DOHH2 (cell line): ENCODE measurements around the gene SSH2.
A peak's percentile ranks its signal among the peaks of the same experiment; 100 is the strongest.

Source experiments
- H3F3A ChIP-seq: fragments of 200-600 bp; sonication (generic), shearing (Covaris generic); 2 replicates; pipeline ENCODE4 v1.6.0; 2016; ENCODE audit warnings: antibody characterized with exemption, mild to moderate bottlenecking; ENCODE audit not compliant: control insufficient read depth, insufficient read depth
- H3K27ac ChIP-seq: fragments of 200-600 bp; sonication (generic); 2 replicates; pipeline ENCODE4 v1.5.1; 2014; ENCODE audit warnings: low read depth, mild to moderate bottlenecking, low read length, moderate library complexity
- H3K27me3 ChIP-seq: fragments of 200-600 bp; sonication (generic); 2 replicates; pipeline ENCODE4 v1.6.1; 2014; ENCODE audit warnings: mild to moderate bottlenecking, low read length, mixed read lengths; ENCODE audit not compliant: control insufficient read depth
- H3K36me3 ChIP-seq: fragments of 200-600 bp; sonication (generic); 2 replicates; pipeline ENCODE4 v1.6.1; 2014; ENCODE audit warnings: mild to moderate bottlenecking, low read length, moderate library complexity, mixed read lengths; ENCODE audit not compliant: control insufficient read depth
- H3K4me1 ChIP-seq: fragments of 200-600 bp; sonication (generic); 2 replicates; pipeline ENCODE4 v1.6.1; 2014; ENCODE audit warnings: mild to moderate bottlenecking, low read length, mixed read lengths; ENCODE audit not compliant: control insufficient read depth
- H3K4me2 ChIP-seq: fragments of 200-600 bp; sonication (generic); 2 replicates; pipeline ENCODE4 v1.6.0; 2014; ENCODE audit warnings: mild to moderate bottlenecking, low read length, moderate library complexity
- H3K4me3 ChIP-seq: fragments of 200-600 bp; sonication (generic); 2 replicates; pipeline ENCODE4 v1.5.1; 2014; ENCODE audit warnings: mild to moderate bottlenecking, low read length, mixed read lengths
- H3K79me2 ChIP-seq: fragments of 200-600 bp; sonication (generic); 2 replicates; pipeline ENCODE4 v1.6.1; 2014; ENCODE audit warnings: mild to moderate bottlenecking, low read length, mixed read lengths; ENCODE audit not compliant: control insufficient read depth
- H3K9me2 ChIP-seq: fragments of 200-600 bp; sonication (generic); replicated peaks from 2 replicates; pipeline ENCODE4 v1.6.1; 2014; ENCODE audit warnings: mild to moderate bottlenecking, low read length, mixed read lengths; ENCODE audit not compliant: control insufficient read depth
- H3K9me3 ChIP-seq: fragments of 200-600 bp; sonication (generic); 2 replicates; pipeline ENCODE4 v1.6.1; 2014; ENCODE audit warnings: antibody characterized with exemption, low read length, mixed read lengths; ENCODE audit not compliant: control insufficient read depth, insufficient read depth
- H4K20me1 ChIP-seq: fragments of 200-600 bp; sonication (generic); 2 replicates; pipeline ENCODE4 v1.6.0; 2014; ENCODE audit warnings: low read depth, mild to moderate bottlenecking, antibody characterized with exemption, low read length, moderate library complexity; ENCODE audit not compliant: control insufficient read depth, insufficient read depth
- EZH2phosphoT487 ChIP-seq: fragments of 200-600 bp; sonication (generic); IDR thresholded peaks from 2 replicates; pipeline ENCODE4 v1.6.1; 2017; ENCODE audit warnings: borderline replicate concordance, mild to moderate bottlenecking, antibody characterized with exemption, low read length, moderate library complexity, mixed read lengths
- TF ChIP-seq, protein P1 (sequence below): fragments of 200-600 bp; sonication (generic); IDR thresholded peaks from one replicate; pipeline ENCODE4 v1.5.1; 2014; ENCODE audit warnings: antibody characterized with exemption, mild to moderate bottlenecking, low read depth, low read length; ENCODE audit not compliant: poor library complexity, severe bottlenecking

The SSH2 gene

DNA sequence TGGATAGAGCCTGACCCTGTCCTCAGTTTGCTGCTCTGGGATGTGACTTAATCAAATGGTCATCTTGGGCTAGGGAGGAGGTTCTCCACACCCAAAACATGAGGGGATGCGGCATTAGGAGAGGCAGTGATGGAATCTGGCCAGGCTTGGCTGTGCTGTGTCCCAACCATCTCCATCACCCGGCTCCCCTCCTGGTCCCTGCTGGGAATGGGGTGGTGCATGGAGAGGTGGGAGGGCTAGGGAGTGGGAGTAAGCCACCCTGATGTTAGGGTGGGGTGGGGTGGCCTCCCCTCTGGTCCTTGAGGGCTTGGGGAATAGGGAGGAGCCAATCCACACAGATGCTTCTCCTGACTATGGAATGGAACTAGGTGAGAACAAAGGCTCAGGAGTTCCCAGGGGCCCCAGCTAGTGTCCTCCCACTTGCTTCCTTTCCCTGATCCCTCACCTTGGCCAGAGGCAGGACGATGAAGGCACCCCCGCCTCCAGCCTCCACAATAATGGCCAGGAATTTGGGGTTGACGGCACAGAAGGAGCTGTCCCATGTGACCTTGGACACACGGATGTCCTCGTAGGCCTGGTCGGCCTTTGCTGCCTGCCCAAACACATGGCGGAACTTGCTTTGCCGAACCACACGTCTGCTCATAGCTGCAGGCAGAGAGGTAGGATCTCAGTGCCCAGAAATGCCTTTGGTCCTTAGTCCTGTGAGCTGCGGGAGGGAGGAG lies 309.1 kb downstream of the SSH2 start:
- no peaks in the 10 kb centered on the region for H3K9me2 ChIP-seq
- peaks cover 47% of the 10 kb centered on the region for H3K4me1 ChIP-seq
- H3K9me3 ChIP-seq = no peaks in the 10 kb centered on the region
- TF ChIP-seq, protein P1, sequence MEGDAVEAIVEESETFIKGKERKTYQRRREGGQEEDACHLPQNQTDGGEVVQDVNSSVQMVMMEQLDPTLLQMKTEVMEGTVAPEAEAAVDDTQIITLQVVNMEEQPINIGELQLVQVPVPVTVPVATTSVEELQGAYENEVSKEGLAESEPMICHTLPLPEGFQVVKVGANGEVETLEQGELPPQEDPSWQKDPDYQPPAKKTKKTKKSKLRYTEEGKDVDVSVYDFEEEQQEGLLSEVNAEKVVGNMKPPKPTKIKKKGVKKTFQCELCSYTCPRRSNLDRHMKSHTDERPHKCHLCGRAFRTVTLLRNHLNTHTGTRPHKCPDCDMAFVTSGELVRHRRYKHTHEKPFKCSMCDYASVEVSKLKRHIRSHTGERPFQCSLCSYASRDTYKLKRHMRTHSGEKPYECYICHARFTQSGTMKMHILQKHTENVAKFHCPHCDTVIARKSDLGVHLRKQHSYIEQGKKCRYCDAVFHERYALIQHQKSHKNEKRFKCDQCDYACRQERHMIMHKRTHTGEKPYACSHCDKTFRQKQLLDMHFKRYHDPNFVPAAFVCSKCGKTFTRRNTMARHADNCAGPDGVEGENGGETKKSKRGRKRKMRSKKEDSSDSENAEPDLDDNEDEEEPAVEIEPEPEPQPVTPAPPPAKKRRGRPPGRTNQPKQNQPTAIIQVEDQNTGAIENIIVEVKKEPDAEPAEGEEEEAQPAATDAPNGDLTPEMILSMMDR = no peak
- TF ChIP-seq EZH2phosphoT487 = no peak
- no peak overlapping the region for H3K4me2 ChIP-seq
- H3K4me3 ChIP-seq = no peak overlapping the region
- no peaks in the 10 kb centered on the region for H3K36me3 ChIP-seq
- peaks cover 9% of the 10 kb centered on the region for H3F3A ChIP-seq
- H4K20me1 ChIP-seq = peaks cover 9% of the 10 kb centered on the region; the same call in 1 of the 2 replicates
- peaks cover 9% of the 10 kb centered on the region for H3K27me3 ChIP-seq
- H3K27ac ChIP-seq = no peak overlapping the region
- H3K79me2 ChIP-seq = no peaks in the 10 kb centered on the region

DNA sequence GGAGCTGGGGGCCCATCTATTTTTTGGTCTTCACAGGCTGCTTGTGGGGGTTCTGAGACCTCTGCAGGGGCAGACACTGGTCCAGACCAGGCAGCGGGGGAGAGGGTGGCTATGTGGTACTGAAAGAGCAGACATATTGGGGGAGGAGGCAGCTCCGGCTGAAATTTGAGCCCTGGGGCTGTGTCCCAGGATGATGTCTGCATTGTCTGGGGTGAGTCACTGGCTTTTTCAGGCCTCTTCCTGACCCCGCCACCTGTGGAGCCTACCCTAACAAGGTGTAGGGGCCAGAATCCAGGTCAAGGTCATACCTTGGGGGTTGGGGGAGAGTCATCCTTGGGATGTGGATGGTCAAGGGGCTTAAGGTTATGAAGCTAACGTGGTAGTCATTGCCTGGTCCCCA lies 309.8 kb downstream of the SSH2 start:
- no peaks in the 10 kb centered on the region for H3K9me3 ChIP-seq
- H3K4me3 ChIP-seq = no peak overlapping the region
- H3K79me2 ChIP-seq = no peaks in the 10 kb centered on the region
- H4K20me1 ChIP-seq = peaks cover 9% of the 10 kb centered on the region; the same call in 1 of the 2 replicates
- H3K4me2 ChIP-seq = no peak overlapping the region
- H3F3A ChIP-seq = peaks cover 9% of the 10 kb centered on the region
- peaks cover 13% of the 10 kb centered on the region for H3K27me3 ChIP-seq
- no peak overlapping the region for H3K27ac ChIP-seq
- no peaks in the 10 kb centered on the region for H3K36me3 ChIP-seq
- TF ChIP-seq, protein P1 = no peak
- no peak for TF ChIP-seq EZH2phosphoT487
- H3K4me1 ChIP-seq = peaks cover 54% of the 10 kb centered on the region
- no peaks in the 10 kb centered on the region for H3K9me2 ChIP-seq

DNA sequence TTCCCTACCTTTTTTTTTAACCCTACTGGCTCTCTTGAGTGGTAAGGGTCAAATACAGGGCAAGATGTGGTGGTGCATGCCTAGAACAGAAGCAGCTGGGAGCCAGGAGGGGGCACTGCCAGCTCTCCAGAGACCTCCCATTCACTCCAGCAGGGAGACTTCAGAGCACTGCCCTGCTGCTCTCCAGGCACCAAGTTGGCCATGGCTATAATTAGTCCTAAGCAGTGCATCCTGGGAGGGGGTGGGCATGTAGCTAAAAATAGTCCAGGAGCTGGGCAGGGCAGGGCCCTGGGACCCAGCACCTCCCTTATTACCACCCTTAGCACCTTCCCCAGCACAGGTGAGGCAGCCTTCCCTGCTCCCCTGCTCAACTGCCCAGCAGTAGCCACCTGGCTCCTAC lies 310.8 kb downstream of the SSH2 start:
- no peak for TF ChIP-seq EZH2phosphoT487
- TF ChIP-seq, protein P1 = peak; percentile 55
- Histone ChIP-seq H3K79me2 (no peaks in the 10 kb centered on the region), H3K9me2 (no peaks in the 10 kb centered on the region), H3F3A (peaks cover 6% of the 10 kb centered on the region), H3K27ac (no peak overlapping the region), H4K20me1 (peaks cover 12% of the 10 kb centered on the region), H3K4me2 (no peak overlapping the region), H3K27me3 (peaks cover 13% of the 10 kb centered on the region), H3K4me1 (peaks cover 61% of the 10 kb centered on the region), H3K36me3 (no peaks in the 10 kb centered on the region), H3K4me3 (no peak overlapping the region), H3K9me3 (no peaks in the 10 kb centered on the region)
